GM03348 (cell line): ENCODE data around the gene AJM1.
"Not testable (repeated sequence)": the region's sequence is repeated elsewhere in the genome, so short reads cannot be mapped to it uniquely, and the experiment has no call there.

Experiments
- DNase-seq: peaks from one replicate; pipeline ENCODE4 v3.0.0; 2012; ENCODE audit warnings: low spot score

AJM1 gene

GRCh38 chr9:136831720-136832104, 10.6 kb upstream of the AJM1 start:
- DNase-seq, result no peak

GRCh38 chr9:136832581-136832980, 9.7 kb upstream of the AJM1 start:
- no peak for DNase-seq

- not testable (repeated sequence) for DNase-seq
Measured at GRCh38 chr9:136833381-136834048, 8.8 kb upstream of the AJM1 start.

GRCh38 chr9:136835162-136835931, 6.9 kb upstream of the AJM1 start:
- no peak for DNase-seq

- DNase-seq, result no peak
Measured at GRCh38 chr9:136835932-136836904, 6.1 kb upstream of the AJM1 start.

- no peak for DNase-seq
Measured at GRCh38 chr9:136837146-136837855, 5.0 kb upstream of the AJM1 start.

GRCh38 chr9:136837856-136838277, 4.4 kb upstream of the AJM1 start:
- not testable (repeated sequence) for DNase-seq

GRCh38 chr9:136838314-136839228, 3.7 kb upstream of the AJM1 start:
- DNase-seq, result no peak

DNA sequence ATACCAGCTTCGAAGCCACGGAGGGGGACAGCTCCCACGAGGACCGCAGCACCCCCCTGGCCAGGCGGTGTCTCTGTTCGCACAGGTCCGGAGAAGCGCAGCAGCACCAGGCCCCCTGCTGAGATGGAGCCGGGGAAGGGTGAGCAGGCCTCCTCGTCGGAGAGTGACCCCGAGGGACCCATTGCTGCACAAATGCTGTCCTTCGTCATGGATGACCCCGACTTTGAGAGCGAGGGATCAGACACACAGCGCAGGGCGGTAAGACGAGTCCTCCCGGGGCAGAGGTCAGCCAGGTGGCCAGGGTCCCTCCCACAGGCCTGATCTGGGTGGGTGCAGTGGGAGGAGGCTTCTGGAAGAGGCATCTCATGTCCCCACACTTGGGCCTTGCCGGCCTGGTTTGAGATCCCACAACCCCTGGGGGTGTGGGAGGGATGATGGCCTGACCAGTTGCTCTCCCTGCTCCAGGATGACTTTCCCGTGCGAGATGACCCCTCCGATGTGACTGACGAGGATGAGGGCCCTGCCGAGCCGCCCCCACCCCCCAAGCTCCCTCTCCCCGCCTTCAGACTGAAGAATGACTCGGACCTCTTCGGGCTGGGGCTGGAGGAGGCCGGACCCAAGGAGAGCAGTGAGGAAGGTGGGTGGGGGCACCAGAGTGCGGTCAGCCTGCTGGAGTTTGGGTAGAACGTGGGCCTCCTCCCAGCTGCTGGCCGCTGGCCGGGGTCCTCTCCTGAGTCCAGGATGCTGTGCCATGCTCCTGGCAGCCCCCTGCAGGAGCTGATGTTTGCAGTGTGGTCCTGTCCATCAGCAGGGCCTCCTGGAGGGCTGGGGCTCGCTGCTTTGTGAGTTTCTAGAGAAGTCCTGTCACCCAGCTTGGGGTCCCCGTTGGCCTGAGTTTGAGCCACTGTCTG, 2.8 kb upstream of the AJM1 start:
- DNase-seq, result no peak

- DNase-seq, result no peak
Measured at GRCh38 chr9:136840140-136840876, 2.0 kb upstream of the AJM1 start.

- peak; percentile 45 for DNase-seq
Measured at GRCh38 chr9:136840877-136841645, 1.2 kb upstream of the AJM1 start.

DNA sequence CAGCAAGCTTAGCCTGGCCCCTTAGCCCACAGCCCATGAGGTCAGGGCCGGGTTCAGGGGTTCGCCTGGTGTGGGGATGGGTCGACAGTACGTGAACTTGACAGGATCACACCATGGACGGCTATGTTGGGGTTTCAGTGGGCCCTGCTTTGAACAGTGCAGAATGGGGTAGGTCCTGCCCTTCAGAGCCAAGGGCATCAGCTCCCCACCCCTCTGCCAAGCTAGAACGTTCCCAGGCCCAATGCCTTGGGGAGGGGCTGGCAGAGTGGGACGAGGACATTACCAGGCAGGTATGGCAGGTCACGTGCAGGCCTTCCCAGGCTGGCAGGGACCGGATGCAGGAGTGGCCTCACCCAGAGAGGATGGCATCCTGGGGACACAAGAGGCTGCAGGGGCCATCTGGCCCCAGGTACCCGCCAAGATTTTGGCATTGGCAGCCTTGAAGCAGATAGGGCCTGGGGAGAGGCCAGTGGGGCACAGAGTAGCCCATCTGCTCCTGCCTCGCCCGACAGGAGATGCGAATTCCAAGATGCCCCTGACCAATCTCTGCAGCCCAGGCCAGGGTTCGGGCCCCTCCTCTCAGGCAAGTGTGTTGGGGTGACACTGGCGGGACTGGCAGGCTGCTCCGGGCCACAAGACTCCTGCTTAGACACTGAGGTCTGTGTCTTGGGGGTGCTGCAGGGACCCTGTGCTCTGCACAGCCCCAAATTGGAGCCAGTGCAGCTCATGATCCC, 465 bp upstream of the AJM1 start:
- not testable (repeated sequence) for DNase-seq

DNA sequence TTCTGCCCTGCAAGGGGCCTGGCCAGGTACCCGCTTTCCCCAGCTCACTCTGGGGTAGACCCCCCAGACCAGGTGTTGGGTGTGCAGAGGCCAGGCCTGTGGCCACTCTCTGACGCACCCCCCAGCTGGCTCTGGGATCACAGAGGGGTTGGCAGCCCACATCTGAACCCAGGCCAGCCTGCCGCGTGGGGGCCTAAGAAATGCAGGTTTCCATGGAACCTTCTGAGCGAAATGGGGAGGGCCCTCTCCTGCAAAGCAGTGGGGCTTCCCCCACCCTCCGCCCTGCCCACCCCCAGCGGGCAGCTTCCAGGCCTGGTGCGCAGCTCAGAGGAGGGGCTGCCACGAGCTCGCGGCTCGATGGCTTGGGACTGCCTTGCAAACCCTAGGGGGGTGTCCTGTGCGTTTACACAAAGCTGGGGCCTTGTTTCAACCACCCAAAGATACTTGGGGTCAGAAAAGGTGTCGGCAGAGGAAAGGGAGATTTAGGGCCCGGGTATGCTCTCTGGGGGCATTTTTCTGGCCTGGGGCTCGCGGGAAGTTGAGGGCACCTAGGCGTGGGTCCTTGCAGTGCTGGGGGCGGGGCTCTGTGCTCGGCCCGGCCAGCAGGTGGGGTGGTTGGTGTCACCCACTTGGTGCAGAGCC, 1.0 kb downstream of the AJM1 start:
- DNase-seq, result not testable (repeated sequence)

GRCh38 chr9:136843801-136844740, 1.8 kb downstream of the AJM1 start:
- not testable (repeated sequence) for DNase-seq

DNA sequence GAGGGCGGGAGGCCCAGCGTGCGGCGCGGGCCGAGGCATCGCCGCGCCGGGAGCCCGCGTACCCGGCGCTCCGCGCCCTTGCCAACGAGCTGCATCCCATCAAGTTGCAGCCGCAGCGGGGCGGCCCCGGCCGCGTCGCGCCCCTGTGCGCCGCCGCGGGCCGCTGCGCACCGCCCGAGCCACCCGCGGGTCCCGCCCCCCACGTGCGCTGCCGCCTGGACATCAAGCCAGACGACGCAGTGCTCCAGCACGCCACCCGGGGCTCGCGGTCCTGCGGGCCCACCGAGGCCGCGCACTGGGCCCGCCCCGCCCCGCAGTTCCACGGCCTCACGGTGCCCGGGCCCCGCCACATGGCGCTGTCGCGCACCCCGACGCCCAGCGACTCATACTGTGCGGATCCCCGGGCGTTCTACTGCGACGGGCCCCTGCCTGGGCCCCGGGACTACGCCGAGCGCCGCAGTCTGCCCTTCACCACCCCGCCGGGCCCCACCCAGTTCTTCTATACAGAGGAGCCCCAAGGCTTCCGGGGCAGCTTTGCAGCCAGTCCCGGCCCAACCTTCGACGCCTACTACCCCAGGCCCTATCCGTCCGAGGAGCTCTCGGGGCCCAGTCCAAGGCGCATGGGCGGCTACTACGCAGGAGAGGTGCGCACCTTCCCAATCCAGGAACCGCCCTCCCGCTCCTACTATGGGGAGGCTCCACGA, 2.6 kb downstream of the AJM1 start:
- no peak for DNase-seq
